Ovary (tissue), 9 donors: Measurements from ENCODE around the gene TWIST1. TPM values are rescaled to one million over a fixed set of nuclear protein-coding genes. Genes with fewer than 3 reads are reported as not detected.
A peak's percentile ranks its signal among the peaks of the same experiment; 100 is the strongest.

Experiments
- DNase-seq, 5 donors: peaks; one replicate each; pipeline ENCODE4 v3.0.0-alpha.2; 2019 to 2020
- H3K27ac ChIP-seq, 2 donors: fragments of 200-600 bp; one replicate each; pipeline versions ENCODE4 v1.5.1 to v1.8.0; 2019 to 2022
- H3K27me3 ChIP-seq: fragments of 200-600 bp; one replicate; pipeline ENCODE4 v1.8.0; 2022
- H3K36me3 ChIP-seq: fragments of 200-600 bp; sonication (generic); one replicate; pipeline ENCODE4 v1.5.1; 2019
- H3K4me1 ChIP-seq: one replicate; pipeline ENCODE4 v1.8.1; 2013; ENCODE audit warnings: mild to moderate bottlenecking, moderate library complexity; ENCODE audit not compliant: insufficient read depth
- H3K4me3 ChIP-seq: fragments of 200-600 bp; sonication (generic); one replicate; pipeline ENCODE4 v1.5.1; 2017
- H3K9me3 ChIP-seq, 2 donors: fragments of 200-600 bp in 1 of 2; sonication (generic) in 1 of 2; one replicate each; pipeline versions ENCODE4 v1.5.1 to v1.8.1; 2013 to 2019; ENCODE audit warnings: mild to moderate bottlenecking in 1 of 2, moderate library complexity in 1 of 2
- CTCF ChIP-seq, 3 donors: fragments of 450-650 bp in 2 of 3; fragments of 200-600 bp in 1 of 3; IDR thresholded peaks; one replicate each; pipeline versions ENCODE4 v1.5.1 to v1.8.0; 2016 to 2022; ENCODE audit warnings: antibody characterized with exemption in 3 of 3, mild to moderate bottlenecking in 1 of 3
- EP300 ChIP-seq: sonication (generic); formaldehyde crosslinking; IDR thresholded peaks from one replicate; pipeline ENCODE4 v1.6.1; 2017; ENCODE audit warnings: antibody characterized with exemption
- POLR2A ChIP-seq: fragments of 450-650 bp; IDR thresholded peaks from one replicate; pipeline ENCODE4 v1.6.1; 2017; ENCODE audit warnings: antibody characterized with exemption, mild to moderate bottlenecking, moderate library complexity
- WGBS, 3 donors: extraction: QIAGEN DNeasy Blood & Tissue Kit in 1 of 3; methylation state at CpG; one replicate each; pipeline versions ENCODE4 v1.1.5 to v1.1.7; 2013 to 2017; 5-methylcytosine and 5-hydroxymethylcytosine counted together
- intact Hi-C, 4 donors: fragments of 100-400 bp; cut with DNase I; formaldehyde crosslinking; loops; one replicate each; pipeline versions ENCODE4 v1.11.0 to v1.15.1; 2022 to 2023
- polyA plus RNA-seq, 2 donors: library from polyadenylated mRNA; stranded (reverse); fragments of 200-250 nt in 1 of 2; fragments of 350-450 nt in 1 of 2; fragmentation: Illumina TruSeq in 1 of 2; extraction: RNeasy Lipid Tissue Mini Kit (QIAGEN cat#74804) in 1 of 2; gene quantifications; one replicate each; pipeline ENCODE4 v1.2.3, GENCODE V29; 2013 to 2014
- total RNA-seq, 7 donors: library from RNA; depleted of rRNA in 2 of 7; stranded (reverse); fragments of >200 nt in 2 of 7; fragmentation: NEBNext Ultra II Directional in 3 of 7; extraction: Animal tissue kit (Norgen Biotek cat#: 25700) in 3 of 7; gene quantifications; one replicate each; pipeline versions ENCODE4 v1.1.0 to v1.2.4, GENCODE V29; 2016 to 2023
- donor health status: DM: no; HTN: no; CAD: no; lungs with moderate emphysema.
- donor health status: DM: no; HTN: no; CAD: no.
- donor health status: Bipolar disorder and iron deficiency.
- donor health status: DM: yes; HTN: yes; CAD: no.
- donor health status: DM: no; HTN: no; CAD: no.
- donor health status: DM: yes; HTN: yes; CAD: no.

TWIST1 gene
- total and polyA plus RNA-seq, 9 donors: 2.7 to 8.6 (median 5.0) TPM

- Histone ChIP-seq H3K36me3 (no peaks in the 10 kb centered on the region), H3K27me3 (no peaks in the 10 kb centered on the region), H3K4me3 (peak overlapping the region; percentile 42), H3K9me3 (no peaks in the 10 kb centered on the region), H3K27ac (peak overlapping the region in 1 of 2 donors; percentile 12), H3K4me1 (peaks cover 2% of the 10 kb centered on the region)
- intact Hi-C loops: no loop called here
- TF ChIP-seq POLR2A: no peak
- no peak for TF ChIP-seq EP300
- no peak for TF ChIP-seq CTCF (IDR thresholded peaks at IDR 0.05)
- DNase-seq: peak in 1 of 5 donors; percentile 23
- WGBS, 3 donors: 1% methylated on average over 48 of the region's 48 CpGs
Measured at GRCh38 chr7:19107356-19108146, 9.9 kb downstream of the TWIST1 start.

GRCh38 chr7:19107081-19107355 is 10.4 kb downstream of the TWIST1 start:
- no peak for DNase-seq
- H3K4me3 ChIP-seq: peak overlapping the region; percentile 42
- no peaks in the 10 kb centered on the region for H3K27me3 ChIP-seq
- no peaks in the 10 kb centered on the region for H3K36me3 ChIP-seq
- no peaks in the 10 kb centered on the region for H3K9me3 ChIP-seq
- 0 to 2% (median 2%) methylated on average over 6 of the region's 6 CpGs for WGBS, 3 donors
- peaks cover 2% of the 10 kb centered on the region for H3K4me1 ChIP-seq
- no peak for TF ChIP-seq CTCF (IDR thresholded peaks at IDR 0.05)
- TF ChIP-seq POLR2A: no peak
- TF ChIP-seq EP300: no peak
- no peak overlapping the region for H3K27ac ChIP-seq
- intact Hi-C loops: no loop called here

DNA sequence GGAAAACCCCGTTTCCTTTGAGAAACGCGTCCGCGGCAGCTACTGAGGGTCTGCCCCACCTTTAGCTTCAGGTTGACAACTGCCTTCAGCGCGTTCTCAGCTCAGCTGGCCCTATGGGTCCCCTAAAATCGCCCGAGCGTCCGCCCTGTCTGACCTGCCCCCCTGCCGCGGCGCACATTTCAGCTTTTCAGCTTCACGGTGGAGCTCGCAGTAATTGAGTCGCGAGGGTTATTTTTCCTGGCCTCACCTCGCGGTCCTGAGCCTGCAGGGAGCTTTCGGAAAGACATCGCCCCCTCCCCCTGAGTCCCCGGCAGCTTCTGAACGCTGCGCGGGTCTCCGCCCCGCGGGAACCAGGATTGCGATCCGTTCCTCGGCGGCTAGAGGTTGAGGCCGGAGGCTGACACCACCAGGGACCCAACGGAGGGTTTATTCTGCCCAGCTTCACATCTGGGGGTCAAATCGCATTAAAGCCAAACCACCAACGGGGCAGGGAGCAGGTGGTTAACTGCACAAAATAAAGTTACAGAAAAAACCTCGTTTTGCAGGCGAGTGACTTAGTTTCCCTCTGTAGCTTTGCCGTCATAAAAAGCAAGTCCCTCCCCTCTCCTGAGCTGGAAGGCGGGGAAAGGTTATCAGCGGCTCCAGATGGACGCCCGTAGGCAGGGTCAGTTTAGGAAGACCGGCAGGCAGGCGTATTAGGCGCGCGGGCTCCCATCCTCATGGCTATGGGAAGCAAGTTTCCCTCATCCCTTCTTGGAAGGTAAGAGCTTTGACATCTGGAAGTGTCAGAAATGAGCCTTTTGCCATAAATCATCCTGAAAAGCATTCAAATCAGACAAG is 11.0 kb downstream of the TWIST1 start:
- Histone ChIP-seq H3K36me3 (no peaks in the 10 kb centered on the region), H3K27ac (no peak overlapping the region), H3K4me1 (peaks cover 2% of the 10 kb centered on the region), H3K4me3 (peak overlapping the region; percentile 42), H3K9me3 (no peaks in the 10 kb centered on the region), H3K27me3 (no peaks in the 10 kb centered on the region)
- DNase-seq: peak in 1 of 5 donors; percentile 12
- intact Hi-C loops: no loop called here
- TF ChIP-seq CTCF (IDR thresholded peaks at IDR 0.05): no peak
- TF ChIP-seq POLR2A: no peak
- no peak for TF ChIP-seq EP300
- WGBS, 3 donors: 3 to 5% (median 3%) methylated on average over 49 of the region's 49 CpGs

GRCh38 chr7:19105546-19105945 is 11.9 kb downstream of the TWIST1 start:
- H3K27me3 ChIP-seq: no peaks in the 10 kb centered on the region
- H3K4me3 ChIP-seq: no peak overlapping the region

More at GRCh38 chr7:19105546-19105945, 11.9 kb downstream of the TWIST1 start:
- Histone ChIP-seq H3K9me3 (no peaks in the 10 kb centered on the region), H3K36me3 (no peaks in the 10 kb centered on the region), H3K4me1 (peaks cover 2% of the 10 kb centered on the region), H3K27ac (no peak overlapping the region)
- intact Hi-C loops: no loop called here
- WGBS, 3 donors: 66 to 78% (median 67%) methylated on average over 4 of the region's 4 CpGs
- TF ChIP-seq EP300 (no peak), POLR2A (no peak), CTCF (IDR thresholded peaks at IDR 0.05) (no peak)
- DNase-seq: no peak
